8988T (cell line): ENCODE results near the gene RFK.
"Not testable (repeated sequence)": the region's sequence is repeated elsewhere in the genome, so short reads cannot be mapped to it uniquely, and the experiment has no call there.

Source experiments
- DNase-seq: peaks from one replicate; pipeline ENCODE4 v3.0.0; 2011

RFK gene

DNA sequence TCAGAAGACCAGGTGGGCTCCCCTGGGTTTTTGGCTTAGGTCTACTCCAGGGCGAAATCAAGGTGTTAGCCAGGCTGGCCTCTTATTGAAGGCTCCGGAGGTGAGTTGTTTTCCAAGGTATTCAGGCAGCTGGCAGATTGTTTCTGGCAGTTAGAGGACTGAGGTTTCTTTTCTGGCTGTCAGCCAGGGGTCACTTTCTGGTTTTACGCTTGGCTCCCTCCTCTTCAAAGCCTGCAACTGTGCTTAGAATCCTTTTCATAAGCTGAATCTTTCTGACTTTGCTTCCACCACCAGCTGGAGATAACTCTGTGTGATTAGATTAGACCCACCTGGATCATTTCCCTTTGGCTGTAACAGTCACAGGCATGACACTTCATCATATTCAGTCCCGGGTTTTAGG lies 24.6 kb downstream of the RFK start:
- DNase-seq: no peak

DNA sequence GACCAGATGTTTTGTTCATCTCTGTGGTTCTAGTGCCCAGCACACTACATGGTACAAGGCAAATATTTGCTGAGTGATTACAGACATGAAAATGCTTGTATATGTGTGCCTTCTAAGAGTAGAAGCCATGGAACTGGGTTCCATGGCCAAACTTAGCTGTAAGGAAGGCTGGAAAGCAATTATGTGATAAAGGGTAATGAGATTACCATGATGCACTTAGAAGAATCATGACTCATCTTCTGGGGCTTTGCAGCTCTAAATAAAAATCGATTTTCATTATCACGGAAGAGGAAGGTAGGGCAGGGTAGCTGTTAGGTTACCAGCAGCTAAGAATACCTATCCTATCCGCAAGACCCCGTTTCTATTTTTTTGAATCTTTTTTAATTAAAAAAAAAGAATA lies 28.0 kb downstream of the RFK start:
- no peak for DNase-seq

DNA sequence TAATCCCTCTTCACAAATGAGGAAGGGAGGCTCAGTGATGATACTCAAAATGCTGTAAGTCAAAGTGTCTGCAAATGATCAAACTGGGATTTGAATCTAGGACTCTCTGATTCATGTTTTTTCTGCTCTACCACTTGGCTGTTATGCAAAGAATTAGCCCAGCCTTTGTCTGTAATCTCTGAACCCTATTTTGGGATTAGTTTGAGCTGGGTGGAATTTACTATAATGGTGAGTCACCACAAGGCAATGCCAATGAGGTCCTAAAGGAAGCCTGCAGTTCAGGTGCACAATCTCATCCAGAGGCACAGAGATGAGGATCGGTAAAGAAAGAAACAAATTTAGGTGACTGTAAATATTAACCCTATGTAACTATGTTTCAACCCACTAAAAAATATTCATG lies 29.2 kb downstream of the RFK start:
- DNase-seq: no peak

DNA sequence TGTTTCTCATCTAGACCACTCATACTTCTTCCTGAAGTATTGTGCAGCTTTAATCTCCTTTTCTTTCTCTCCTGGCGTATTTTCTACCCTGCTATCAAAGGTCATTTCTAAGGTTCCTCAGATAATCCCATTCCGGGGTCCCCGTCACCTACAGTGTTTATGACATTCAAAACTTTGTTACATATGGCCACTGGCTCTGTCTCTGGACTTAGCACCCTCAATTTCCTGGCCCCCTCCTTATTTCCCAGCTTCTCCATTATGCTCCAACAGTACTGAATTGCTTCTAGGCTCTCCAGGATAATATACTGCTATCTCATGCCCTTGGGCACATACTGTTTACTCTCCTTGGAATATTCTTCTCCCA lies 31.2 kb downstream of the RFK start:
- no peak for DNase-seq

DNA sequence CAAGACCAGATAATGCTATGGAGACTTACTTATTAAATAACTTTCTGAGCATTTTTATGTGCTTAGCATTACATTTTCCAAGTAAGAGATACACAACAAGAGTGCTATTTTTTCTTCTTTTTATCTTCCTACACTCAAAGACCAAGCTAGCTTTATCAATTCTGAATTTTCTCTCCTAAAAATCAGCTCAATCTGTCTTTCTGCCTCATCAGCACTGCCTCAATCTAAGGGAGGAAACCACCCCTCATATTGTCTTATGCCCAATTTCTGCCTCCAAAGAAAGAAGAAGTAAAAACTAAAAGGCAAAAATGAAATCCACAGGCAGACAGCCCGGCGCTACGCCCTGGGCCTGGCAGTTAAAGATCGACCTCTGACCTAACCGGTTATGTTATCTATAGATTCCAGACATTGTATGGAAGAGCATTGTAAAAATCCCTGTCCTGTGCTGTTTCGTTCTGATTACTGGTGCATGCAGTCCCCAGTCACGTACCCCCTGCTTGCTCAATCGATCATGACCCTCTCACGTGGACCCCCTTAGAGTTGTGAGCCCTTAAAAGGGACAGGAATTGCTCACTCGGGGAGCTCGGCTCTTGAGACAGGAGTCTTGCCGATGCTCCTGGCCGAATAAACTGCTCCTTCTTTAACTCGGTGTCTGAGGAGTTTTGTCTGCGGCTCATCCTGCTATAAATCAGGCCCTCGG lies 31.7 kb downstream of the RFK start:
- not testable (repeated sequence) for DNase-seq

DNA sequence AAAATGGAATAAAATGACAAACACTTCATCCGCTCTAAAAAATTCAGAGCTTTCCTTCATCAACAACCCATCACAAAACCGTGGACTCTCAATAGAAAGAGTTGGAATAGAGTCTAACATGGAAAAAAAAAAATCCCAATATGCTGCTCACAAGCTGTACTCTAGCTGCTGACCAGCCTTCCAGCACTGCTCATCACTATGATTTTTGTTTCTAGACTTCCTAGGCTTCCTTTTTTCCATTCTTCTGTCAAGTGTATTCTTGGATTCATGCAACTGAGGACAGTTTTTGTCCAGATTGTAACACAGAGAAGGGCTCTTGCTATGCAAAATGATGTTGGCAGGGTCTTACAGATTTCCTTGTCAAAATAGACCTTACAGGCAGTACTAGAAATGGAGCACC lies 34.5 kb downstream of the RFK start:
- no peak for DNase-seq

DNA sequence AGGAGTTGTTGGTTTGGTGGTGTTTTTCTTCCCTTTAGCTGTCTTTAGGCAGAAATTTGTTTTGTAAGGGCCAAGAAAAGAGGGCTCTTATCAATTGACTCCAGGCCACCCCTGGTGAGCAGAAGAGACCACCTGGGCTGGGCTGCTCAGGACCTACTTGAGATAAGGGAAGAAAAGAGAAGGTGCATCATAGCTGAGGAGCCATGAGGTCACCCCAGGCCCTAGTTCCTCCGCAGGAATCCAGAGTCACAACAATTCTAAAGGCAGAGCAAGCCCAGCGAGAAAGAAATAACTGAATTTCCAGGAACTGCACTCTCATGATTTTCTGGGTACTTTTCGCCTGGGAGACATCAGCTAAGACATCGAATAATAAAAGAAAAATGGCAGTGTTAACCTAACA lies 34.9 kb downstream of the RFK start:
- DNase-seq: no peak

DNA sequence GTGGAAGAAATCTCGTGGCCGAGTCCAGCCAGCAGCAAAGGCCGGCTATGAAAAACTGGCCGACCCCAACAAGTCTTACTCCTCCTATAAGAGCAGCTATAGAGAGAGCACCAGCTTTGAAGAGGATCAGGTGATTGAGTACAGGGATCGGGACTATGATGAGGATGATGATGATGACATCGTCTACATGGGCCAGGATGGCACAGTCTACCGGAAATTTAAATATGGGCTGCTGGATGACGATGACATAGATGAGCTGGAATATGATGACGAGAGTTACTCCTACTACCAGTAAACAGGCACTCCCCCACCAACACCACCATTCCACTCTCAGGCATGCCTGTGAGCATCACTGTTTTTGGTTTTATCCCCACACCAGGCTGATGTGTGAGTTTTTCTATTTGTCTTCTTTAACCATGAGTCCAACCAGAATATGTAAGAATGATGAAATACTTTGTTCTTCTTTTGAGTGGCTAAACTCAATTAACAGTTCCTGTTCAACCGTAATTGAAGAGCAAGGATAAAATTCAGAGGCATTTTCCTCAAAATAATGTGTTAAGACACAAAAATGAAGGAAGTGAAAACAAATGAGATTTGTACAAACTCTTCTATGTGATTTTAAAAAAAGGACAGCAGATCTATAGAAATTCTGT lies 35.5 kb downstream of the RFK start:
- DNase-seq: no peak

DNA sequence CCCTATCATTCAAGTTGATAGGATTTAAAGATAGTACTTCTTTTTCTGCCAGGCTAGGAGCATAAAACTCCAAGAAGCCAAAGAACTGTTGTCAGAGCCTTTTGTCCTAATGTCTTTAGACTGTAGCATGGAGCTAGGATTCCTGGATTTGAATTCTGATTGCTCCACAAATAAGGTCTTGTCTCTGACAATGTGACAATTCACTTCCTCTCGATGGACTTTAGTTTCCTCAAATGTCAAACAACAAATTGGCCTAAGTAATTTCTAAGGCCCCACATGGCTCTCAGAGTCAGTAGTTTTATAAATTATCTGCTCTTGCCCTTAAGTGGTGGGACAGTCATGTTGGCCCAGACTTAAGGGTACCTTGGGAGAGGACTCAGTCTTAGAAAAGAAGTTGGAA lies 36.7 kb downstream of the RFK start:
- no peak for DNase-seq

DNA sequence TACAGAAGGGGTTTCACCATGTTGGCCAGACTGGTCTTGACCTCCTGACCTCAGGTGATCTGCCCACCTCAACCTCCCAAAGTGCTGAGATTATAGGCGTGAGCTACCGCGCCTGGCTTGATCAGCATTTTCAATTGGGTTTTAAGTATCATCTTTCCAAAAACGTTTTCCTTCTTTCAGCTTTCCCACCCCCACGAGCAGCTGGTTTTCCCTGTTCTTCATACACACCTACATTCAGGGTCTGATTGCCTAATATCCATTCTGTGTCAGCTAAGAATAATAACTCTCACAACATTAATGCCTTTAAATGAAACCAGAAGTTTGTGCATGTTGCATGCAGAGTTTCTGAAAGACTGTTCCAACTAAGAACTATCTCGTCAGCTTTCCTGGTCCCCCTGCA lies 38.3 kb downstream of the RFK start:
- no peak for DNase-seq

DNA sequence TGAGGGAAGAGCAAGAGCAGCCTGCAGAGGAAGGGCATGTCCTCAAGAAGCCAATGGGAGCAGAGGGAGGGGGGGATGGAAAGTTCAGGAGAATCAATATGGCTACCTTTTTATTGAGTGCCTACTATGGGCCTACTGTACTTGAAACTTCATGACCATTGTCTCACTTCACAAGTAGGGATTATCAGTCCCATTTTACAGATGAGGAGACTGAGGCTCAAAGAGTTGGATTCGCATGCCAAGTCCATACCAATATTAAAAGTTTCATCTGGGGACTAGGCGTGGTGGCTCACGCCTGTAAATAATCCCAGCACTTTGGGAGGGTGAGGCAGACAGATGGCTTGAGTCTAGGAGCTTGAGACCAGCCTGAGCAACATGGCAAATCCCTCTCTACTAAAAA lies 40.0 kb downstream of the RFK start:
- DNase-seq: no peak

DNA sequence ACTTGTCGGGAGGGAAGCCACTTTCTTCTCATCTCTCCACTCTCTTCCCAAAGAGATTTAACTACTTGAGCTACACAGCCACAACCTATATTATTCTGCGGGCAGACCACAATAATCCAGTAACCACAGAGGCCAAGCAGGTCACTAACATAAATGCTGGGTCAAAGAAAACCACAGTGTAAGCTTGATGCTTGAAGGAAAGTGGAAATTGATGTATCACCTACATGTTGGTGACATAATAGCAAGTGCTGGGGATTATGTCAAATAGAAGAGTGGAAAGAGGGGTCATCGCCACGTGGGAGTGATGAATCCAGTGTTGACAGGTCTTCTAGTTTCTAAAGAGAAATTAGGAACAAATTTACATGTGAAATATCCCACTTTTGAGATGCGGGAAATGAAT lies 40.9 kb downstream of the RFK start:
- DNase-seq: no peak

DNA sequence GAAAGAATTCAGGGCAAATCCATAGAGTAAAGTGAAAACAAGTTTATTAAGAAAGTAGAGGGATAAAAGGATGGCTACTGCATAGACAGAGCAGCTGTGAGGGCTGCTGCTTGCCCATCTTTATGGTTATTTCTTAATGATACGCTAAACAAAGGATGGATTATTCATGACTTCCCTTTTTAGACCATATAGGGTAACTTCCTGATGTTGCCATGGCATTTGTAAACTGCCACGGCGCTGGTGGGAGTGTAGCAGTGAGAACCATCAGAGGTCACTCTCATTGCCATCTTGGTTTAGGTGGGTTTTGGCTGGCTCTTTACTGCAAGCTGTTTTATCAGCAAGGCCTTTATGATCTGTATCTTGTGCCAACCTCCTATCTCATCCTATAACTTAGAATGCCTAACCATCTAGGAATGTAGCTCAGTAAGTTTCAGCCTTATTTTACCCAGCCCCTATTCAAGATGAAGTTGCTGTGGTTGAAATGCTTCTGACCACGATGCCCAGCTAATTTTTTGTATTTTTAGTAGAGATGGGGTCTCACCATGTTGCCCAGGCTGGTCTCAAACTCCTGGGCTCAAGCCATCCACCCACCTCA lies 42.1 kb downstream of the RFK start:
- DNase-seq: no peak

DNA sequence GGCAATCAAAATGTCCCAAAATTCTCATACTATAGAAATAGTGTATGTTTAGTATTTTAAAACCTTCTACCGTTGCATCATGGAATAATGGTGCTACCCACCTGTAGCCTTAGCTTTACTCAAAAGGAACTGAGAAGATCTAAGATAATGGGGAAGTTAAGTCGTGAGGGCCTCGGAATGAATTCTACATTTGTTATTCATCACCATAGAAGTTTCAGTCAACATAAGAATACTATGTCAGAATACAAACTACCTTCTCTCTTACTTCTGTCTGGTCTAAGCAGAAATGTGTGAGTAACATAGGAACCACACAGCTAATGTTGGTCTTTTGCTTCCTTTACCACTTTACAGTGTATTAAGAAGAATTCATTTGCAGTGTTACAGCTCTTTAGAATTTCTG lies 43.2 kb downstream of the RFK start:
- no peak for DNase-seq

DNA sequence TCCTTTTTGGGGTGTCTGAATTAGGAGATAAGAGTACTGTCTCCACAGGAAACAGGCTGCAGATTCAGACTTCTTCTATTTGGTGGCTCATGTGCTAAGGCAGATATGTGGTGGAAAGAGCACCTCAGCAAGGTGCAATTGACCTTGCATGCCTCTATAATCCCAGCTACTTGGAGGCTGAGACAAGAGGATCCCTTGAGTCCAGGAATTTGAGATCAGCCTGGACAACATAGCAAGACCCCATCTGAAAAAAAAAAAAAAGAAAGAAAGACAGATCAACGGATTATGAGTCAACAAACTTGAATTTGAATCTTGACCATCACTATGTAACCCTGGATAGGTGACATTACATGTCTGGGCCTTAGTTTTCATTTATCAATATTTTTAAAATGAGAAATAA lies 44.4 kb downstream of the RFK start:
- DNase-seq: no peak

DNA sequence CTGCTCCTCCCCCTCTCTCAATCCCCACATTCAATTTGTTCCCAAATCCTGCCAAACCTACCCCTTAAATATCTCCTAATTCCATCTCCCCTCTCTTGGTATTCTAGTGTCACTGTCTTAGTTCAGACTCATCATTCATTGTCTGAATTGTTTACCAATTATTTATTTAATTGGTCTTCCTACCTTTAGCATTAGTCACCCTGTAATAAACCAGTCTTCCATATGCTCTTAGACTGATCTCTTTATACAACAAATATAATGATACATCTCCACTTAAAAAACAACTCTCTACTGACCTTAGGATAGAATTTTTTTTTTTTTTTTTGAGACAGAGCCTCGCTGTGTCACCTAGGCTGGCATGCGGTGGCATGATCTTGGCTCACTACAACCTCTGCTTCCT lies 51.4 kb downstream of the RFK start:
- DNase-seq: no peak

DNA sequence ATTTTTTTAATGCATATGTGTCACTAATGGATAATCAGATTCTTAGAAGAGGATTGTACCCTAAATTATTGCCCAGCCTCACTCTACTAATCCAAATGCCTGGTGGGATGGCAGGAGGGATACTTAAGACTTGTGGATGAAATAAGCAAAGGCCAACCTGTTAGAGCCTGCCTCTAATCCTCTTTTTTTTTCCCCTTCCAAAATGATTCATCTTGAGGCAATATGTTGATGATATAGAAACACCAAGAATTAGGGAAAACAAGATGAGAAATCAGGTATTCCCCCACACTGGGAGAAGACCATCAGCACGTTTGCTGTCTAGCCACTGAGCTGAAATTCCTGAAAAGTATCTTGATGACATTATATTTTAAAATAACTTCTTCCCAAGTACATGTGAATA lies 52.0 kb downstream of the RFK start:
- DNase-seq: no peak

DNA sequence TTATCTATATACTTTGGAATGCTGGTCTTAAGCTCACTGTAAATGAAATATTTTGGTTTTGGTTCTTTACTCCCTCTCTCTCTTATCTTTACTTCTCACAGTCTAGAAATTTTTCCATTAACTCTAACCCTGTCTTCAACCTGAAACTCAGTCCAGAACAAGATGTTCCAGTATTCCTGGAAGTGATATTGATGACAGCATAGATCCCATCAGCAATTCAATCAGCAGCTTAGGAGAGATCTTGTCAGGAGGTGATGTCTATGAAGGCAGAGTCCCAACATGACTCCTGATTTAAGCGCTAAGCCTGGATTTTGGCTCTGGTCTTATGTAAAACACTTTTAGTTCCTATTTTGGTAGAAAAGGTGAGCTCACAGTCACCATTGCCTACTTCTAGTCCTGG lies 52.6 kb downstream of the RFK start:
- no peak for DNase-seq

DNA sequence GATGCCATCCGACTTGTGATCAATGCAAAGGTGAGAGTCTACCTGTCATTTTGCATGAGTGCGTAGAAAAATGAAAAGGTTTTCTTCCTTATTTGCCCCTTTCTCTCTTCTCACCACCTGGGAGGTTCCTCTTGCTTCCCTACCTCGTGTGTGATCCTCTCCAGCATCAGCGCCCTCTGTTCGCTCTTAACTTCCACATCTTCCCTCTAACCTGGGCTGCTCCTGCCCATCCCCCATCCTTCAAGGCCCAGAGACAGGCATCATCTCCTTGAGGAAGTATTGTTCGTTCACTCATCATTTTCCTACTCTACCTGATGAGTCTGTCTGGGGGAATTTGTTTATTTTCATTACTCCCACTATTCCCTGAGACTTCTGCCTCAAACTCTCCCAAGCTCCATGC lies 55.8 kb downstream of the RFK start:
- no peak for DNase-seq

DNA sequence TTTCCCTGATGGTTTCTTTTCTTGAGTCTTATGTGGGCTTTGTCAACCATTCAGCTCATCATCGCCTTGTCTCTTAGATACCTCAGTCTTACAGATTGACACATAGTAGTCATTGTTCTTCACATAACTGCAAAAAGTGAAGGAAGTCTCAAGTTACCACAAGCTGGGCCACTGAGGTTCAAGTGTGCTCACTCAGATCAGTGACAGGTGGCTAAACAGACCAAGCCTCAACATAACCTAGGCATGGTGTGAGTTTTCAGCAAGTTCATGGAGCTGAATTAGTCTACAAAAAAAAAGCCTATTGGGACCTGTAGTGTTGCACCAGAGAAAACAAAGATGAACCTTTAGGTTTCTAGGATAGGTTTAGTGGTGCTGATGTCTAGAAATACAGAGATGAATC lies 58.2 kb downstream of the RFK start:
- no peak for DNase-seq
